Left ventricle myocardium inferior (tissue), 1 donor: ENCODE results near the gene ASIC1. TPM values are rescaled to one million over a fixed set of nuclear protein-coding genes. Genes with fewer than 3 reads are reported as not detected.
A peak's percentile ranks its signal among the peaks of the same experiment; 100 is the strongest.

Experiments used
- DNase-seq: peaks from one replicate; pipeline ENCODE4 v3.0.0-alpha.2; 2020
- H3K27ac ChIP-seq: fragments of 200-600 bp; replicated peaks from 2 replicates; pipeline ENCODE4 v1.8.0; 2021
- H3K27me3 ChIP-seq: fragments of 200-600 bp; 2 replicates; pipeline ENCODE4 v1.8.0; 2021; ENCODE audit warnings: low read depth
- H3K36me3 ChIP-seq: fragments of 200-600 bp; 2 replicates; pipeline ENCODE4 v1.8.0; 2021
- H3K4me1 ChIP-seq: fragments of 200-600 bp; 2 replicates; pipeline ENCODE4 v1.8.0; 2021
- H3K4me3 ChIP-seq: fragments of 200-600 bp; 2 replicates; pipeline ENCODE4 v1.8.0; 2021; ENCODE audit warnings: mild to moderate bottlenecking, moderate library complexity
- H3K9me3 ChIP-seq: fragments of 200-600 bp; replicated peaks from 2 replicates; pipeline ENCODE4 v1.8.0; 2021
- CTCF ChIP-seq: fragments of 200-600 bp; IDR thresholded peaks from 2 replicates; pipeline ENCODE4 v1.8.0; 2021; ENCODE audit warnings: antibody characterized with exemption, mild to moderate bottlenecking, borderline replicate concordance
- intact Hi-C: fragments of 100-400 bp; cut with micrococcal nuclease; formaldehyde crosslinking; loops from one replicate; pipeline ENCODE4 v1.11.0; 2022
- total RNA-seq: library from RNA; stranded (reverse); fragmentation: NEBNext Ultra II Directional; extraction: Animal tissue kit (Norgen Biotek cat#: 25700); gene quantifications from one replicate; pipeline ENCODE4 v1.2.1, GENCODE V29; 2021
- donor health status: DM: no; HTN: yes; CAD: no; lungs with severe emphysema.

ASIC1 gene
- total RNA-seq, 1 donor from 2014 or later = 0.96 TPM

GRCh38 chr12:50087995-50088394 lies 30.6 kb downstream of the ASIC1 start:
- Histone ChIP-seq H3K27ac (no peak overlapping the region), H3K36me3 (peaks cover 63% of the 10 kb centered on the region), H3K27me3 (no peaks in the 10 kb centered on the region), H3K4me1 (peaks cover 36% of the 10 kb centered on the region), H3K9me3 (no peaks in the 10 kb centered on the region), H3K4me3 (no peak overlapping the region)
- intact Hi-C loops = no loop called here
- DNase-seq = no peak
- no peak for TF ChIP-seq CTCF

- peak; percentile 89 for TF ChIP-seq CTCF
- no peaks in the 10 kb centered on the region for H3K9me3 ChIP-seq
- no peak overlapping the region for H3K4me3 ChIP-seq
- peaks cover 36% of the 10 kb centered on the region for H3K4me1 ChIP-seq
- DNase-seq = no peak
- no peaks in the 10 kb centered on the region for H3K27me3 ChIP-seq
- H3K36me3 ChIP-seq = peaks cover 71% of the 10 kb centered on the region
- no peak overlapping the region for H3K27ac ChIP-seq
- intact Hi-C loops = no loop called here
These were observed 31.4 kb downstream of the ASIC1 start for GRCh38 chr12:50088577-50089335.

- intact Hi-C loops = no loop called here
- no peak for DNase-seq
- peaks cover 27% of the 10 kb centered on the region for H3K4me1 ChIP-seq
- no peak for TF ChIP-seq CTCF
- no peak overlapping the region for H3K4me3 ChIP-seq
- no peaks in the 10 kb centered on the region for H3K9me3 ChIP-seq
- H3K36me3 ChIP-seq = peaks cover 80% of the 10 kb centered on the region
- H3K27ac ChIP-seq = no peak overlapping the region
- no peaks in the 10 kb centered on the region for H3K27me3 ChIP-seq
These were observed 32.3 kb downstream of the ASIC1 start for GRCh38 chr12:50089730-50090129.

- no peak overlapping the region for H3K4me3 ChIP-seq
- H3K9me3 ChIP-seq = no peaks in the 10 kb centered on the region
- peaks cover 87% of the 10 kb centered on the region for H3K36me3 ChIP-seq
- intact Hi-C loops = no loop called here
- no peak overlapping the region for H3K27ac ChIP-seq
- peaks cover 22% of the 10 kb centered on the region for H3K4me1 ChIP-seq
- no peak for TF ChIP-seq CTCF
- no peak for DNase-seq
- H3K27me3 ChIP-seq = no peaks in the 10 kb centered on the region
These were observed 33.0 kb downstream of the ASIC1 start for GRCh38 chr12:50090391-50090790.

- DNase-seq = no peak
These were observed 40.6 kb downstream of the ASIC1 start for GRCh38 chr12:50097952-50098351.

More at GRCh38 chr12:50097952-50098351, 40.6 kb downstream of the ASIC1 start:
- H3K4me1 ChIP-seq = peaks cover 12% of the 10 kb centered on the region
- TF ChIP-seq CTCF = no peak
- H3K9me3 ChIP-seq = no peaks in the 10 kb centered on the region
- intact Hi-C loops = no loop called here
- peaks cover 79% of the 10 kb centered on the region for H3K36me3 ChIP-seq
- no peak overlapping the region for H3K4me3 ChIP-seq
- no peaks in the 10 kb centered on the region for H3K27me3 ChIP-seq
- no peak overlapping the region for H3K27ac ChIP-seq
